HUDEP-2 (cell line): ENCODE data around the gene KLHL22.
"Not testable (repeated sequence)": the region's sequence is repeated elsewhere in the genome, so short reads cannot be mapped to it uniquely, and the experiment has no call there.

ENCODE experiments used
- DNase-seq, 76 experiments: peaks; one replicate each; lab custom pipeline; 2025; ENCODE audit not compliant: unreplicated experiment in 76 of 76; lab: John Stamatoyannopoulos, UW

The KLHL22 gene

DNA sequence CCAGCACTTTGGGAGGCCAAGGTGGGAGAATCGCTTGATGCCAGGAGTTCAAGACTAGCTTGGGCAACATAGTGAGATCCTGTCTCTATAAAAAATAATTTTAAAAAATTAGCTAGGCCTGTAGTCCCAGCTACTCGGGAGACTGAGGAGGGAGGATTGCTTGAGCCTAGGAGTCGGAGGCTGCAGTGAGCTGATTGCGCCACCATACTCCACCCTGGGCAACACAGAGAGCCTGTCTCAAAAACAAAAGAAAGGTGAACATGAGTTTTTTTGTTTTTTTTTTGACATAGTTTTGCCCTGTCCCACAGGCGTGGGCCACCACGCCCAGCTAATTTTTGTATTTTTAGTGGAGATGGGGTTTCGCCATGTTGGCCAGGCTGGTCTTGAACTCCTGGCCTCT lies 29.5 kb upstream of the KLHL22 start:
- DNase-seq, result no peak

DNA sequence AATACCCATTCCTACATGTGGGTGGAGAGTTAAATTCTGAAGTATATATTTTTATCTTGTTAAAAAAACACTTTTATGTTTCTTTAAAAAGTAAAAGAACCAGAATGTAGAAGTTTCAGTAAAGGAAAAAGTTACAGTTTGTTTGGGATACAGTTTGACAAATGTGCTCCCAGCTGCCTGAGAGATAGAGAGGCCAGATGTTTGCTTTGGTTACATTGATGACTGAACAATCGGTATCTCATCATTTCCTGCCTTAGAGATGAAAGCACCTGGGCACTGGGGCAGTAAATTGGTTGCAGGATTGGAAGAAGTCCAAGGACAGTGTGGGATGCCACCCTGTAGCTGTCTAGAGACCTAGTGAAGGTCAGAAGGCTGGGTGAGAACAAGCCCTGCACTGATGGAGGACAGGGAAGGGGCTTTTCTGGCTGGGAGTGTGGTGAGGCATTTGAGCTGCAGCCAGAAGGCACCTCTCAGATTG lies 28.4 kb upstream of the KLHL22 start:
- DNase-seq, result peak in 1 of 76 experiments; percentile 2

DNA sequence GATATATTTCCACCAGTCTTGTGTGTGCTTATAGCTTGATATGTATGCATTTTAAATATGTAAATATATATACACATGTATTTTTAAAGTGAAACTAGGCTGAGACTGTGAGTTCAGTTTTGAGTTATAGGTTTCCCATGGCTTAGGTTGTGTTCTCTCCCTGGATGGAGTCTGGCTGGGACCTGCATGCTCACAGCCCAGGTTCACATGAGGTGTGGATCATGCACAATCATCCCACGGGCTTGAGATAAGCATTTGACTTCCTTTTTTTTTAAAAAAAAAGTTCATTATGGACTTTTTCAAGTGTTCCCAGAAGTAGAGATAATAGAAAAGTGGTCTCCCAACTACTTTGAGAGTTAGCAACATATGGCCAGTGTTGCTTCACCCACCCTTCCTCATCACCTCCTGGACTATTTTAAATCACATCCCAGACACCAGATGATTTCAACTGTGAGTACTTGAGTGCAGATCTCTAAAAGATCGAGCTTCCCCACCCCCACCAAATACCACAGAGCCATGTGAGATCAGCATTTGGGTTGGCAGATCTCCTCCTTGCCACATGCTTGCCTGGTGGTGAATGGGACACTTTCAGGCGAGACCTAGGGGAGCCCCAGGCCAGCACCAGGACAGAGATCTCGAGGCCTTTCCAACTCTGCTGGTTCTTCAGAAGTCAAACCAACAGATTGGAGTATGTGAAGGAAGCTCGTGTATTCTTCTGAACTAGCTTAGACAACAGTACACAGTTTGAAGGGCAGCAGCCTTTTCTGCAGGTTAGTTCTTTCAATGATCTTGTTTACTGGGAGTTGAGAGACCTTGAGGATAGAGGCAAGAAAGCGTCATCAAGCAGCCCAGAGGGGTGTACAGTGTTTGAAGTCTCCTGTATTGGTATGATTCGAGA lies 27.7 kb upstream of the KLHL22 start:
- DNase-seq, result peak in 54 of 76 experiments; percentile 2 to 73 (median 39)

DNA sequence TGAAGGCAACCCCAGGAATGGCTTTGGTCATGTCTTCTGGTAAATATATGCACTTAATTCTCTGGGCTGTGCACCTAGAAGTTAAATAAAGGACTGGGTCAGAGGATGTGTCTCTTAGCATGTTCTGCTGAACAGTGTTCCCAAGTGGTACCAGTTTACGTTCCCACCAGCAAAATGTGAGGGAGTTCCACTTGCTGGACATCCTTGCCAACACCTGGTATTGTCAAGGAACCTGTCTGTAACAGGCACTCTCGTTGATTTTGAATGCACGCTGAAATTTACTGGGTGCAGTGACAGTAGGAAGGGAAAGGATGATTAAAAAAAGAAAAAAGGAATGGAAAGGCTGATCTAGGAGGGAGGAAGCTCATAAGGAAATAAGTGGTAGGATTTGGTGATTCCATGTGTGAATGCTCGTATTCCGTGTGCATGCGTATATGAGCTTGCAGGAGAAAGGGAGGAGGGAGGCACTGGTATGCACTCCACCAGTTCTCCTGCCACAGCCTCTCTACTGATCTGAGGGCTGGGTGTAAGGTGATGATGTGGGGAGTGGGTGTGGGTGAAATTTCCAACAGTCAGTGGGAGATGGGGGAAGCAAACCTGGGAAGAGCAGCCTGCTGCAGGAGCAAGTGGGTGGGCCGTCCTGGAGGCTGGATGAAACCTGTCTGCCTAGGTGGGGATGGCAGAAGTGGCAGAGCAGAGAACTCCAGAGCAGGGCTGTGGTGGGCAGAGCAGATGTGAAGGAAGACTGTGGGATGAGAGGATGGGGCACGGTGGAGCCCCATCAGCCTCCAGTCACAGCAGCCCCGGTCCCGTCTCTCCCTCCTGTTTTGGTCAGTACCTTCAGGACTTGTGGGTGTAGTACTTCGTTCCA lies 26.8 kb upstream of the KLHL22 start:
- no peak for DNase-seq

DNA sequence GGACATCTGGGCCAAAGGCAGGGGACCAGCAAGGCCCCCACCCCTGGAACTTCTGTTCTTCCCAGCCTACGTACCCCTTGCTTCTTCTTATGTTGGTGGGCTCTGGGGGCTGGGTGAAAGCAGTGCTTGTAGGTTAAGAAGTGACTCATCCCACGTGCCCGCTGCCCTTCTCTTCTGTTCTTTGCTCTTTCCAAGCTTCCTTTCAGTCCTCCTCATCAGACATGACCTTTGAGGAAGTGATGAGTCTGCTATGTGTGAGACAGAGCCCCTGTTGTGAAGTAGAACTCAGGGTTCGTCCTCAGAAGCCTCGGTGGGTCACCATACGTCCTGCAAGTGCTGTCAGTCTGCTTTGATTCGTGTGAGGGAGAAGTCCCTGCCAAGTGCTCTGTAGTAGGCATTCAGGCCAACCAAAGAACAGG lies 24.5 kb upstream of the KLHL22 start:
- DNase-seq, result no peak

DNA sequence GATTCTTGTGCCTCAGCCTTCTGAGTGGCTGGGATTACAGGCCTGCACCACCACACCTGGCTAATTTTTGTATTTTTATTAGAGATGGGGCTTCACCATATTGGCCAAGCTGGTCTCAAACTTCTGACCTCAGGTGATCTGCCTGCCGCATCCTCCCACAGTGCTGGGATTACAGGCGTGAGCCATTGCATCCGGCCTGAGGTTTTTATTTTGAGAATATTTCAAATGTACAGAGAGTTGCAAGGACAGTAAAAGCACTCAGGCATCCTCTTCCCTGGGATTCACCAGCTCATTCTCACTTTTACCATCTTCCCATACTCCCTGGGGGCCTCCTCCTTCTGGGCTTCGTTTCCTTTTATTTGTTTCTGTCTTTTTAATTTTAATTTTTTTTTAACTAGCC lies 24.0 kb upstream of the KLHL22 start:
- DNase-seq, result no peak

DNA sequence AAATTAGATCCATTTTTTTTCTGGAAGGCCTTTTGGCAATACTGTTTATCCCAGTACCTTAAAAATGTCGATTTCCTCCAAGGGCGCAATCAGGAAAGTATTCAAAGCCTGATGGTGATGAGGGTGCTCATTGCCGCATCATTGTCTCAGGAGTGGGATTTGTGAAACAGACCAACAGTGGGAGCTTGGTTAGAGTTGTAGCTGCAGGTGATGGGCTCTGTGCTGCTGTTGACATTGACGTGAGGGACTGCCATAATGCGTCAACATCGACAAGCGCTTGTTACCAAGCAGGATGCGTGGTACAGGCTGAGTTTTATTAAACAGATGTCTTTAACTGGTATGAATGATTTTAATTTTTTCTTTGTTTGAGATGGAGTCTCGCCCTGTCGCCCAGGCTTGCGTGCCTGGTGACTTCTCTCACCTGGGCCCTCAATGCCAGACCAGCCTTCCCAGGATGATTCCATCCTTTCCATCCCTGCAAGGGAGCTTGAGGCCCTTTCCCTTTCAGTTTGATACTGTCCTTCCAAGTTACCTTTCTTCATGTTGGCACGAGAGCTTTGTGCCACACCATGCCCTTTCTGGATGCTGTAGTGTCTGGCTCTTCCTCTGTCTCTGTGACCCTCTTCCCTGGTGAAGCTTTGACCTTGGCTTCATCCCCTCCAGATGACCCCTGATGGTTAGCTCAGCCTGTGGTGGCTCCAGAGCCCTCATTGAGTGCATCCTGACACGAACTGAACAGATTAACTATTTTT lies 22.4 kb upstream of the KLHL22 start:
- no peak for DNase-seq

DNA sequence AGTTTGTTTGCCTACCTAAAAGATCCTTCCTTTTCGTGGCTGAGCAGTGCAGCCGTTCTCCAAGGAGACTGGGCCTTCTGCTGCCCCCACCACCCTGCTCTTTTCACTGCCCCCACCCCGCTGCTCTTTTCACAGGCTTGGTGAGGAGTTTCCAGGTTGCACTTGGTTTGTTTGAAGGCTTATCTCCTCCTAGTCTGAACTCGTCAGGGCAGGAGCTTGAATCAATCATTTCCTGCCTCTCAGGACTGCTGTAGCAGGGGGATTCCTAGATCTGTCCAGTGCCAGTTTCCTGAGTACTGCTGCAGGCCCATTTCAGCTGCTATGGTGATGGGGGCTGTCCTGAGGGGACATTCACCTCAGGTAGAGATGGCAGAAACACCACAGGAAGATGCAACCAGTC lies 21.8 kb upstream of the KLHL22 start:
- DNase-seq, result no peak

DNA sequence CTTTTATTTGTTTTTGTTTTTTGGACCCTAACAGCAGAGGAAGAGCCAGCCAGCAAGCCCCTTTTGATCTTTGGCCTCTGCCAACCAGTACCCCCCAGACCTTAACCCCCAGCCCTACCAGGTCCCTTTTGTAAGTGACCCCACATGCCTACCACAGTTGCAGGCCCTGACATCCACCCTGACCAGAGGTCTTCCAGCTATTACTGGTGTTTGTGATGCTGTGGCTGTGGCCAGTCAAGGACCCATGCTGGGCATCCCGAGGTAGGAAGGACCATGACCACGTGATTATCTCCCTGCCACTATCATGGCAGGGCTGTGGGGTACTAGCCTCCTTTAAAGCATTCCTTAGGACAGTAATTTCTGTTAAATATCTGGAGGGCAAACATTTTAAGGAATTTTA lies 20.8 kb upstream of the KLHL22 start:
- no peak for DNase-seq

DNA sequence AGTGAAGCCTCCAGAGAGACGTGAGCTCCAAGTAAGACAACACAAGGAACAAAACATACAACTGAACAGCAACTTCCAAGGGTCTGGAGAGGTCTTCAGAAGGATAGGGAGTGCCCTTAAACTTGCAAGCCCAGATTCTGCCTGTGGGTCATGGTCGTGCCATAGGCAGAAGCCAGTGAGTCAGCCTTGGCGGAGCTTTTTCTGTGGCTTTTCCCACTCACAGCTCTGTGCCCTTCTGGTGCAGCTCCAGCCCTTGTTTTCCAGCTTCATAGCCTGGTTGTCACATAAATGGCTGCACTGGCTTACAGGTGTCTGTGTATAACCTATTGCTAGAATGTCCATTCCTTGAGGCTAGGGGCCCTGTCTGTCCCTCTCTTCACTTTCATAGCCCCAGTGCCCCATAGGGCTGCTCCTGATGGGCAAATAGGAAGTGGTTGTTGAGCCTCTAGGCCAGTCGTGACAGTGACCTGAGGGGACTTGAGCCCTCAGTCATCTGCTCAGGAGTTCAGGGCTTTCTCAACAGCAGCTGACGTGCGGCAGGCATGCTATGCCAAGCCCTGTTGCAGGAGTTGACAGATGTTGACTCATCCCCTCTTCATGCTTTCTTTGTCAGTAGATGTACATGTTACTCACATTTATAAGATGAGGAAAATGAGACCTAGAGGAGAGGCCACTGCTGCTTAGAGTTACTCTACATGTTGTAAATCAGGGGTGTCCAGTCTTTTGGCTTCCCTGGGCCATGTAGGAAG lies 19.2 kb upstream of the KLHL22 start:
- DNase-seq, result no peak

DNA sequence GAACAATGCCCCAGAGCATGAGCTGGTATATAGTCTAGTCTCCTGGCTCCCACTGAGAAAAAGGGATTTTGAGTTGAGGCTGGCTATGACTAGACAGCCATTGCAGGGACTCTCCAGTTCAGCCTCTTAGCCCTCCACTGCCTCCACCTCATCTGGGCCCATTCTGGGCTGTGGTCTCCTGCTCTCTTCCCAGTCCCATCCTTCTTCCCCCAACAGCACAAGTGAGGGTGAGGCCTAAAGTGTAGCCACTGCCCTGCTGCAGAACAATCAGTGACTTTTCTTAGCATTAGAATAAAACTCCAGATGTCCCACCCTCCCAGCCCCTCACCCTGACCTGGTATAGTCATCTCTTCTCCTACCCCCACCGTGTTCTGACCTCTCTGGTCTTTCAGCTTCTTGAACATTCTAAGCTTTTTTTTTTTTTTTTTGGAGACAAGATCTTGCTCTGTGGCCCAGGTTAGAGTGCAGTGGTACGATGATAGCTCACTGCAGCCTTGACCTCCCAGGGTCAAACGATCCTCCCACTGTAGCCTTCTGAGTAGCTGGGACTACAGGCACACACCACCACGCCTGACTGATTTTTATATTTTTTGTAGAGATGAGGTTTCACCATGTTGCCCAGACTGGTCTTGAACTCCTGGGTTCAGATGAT lies 16.1 kb upstream of the KLHL22 start:
- DNase-seq, result no peak

DNA sequence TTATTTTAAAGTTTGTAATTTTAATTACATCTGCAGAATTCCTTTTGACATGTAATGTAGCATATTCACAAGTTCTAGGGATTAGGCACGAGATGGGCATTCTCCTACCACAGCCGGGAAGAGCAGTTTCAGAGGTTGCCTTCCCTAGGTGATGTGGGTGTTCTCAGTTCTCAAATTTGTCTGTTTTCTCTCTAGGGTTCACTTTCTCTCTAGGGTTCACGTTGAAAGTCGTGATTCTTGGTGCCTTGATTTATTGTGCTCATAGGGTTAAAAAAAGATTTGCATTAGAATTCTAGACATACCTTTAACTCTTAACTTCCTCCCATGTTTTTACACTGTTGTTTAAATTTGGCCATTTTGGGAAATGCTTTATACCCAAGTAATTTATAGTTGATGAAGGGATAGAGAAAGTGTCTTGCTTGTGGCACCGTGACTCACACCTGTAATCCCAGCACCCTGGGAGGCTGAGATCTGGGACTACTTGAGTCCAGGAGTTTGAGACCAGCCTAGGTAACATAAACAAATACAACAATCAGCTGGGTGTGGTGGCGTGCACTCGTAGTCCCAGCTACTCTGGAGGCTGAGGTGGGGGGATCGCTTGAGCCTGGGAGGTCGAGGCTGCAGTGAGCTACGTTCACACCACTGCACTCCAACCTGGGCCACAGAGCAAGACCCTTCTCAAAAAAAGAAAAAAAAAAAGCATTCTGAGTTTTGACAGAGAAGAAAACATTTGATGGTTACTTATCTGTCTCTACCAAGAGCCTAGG lies 15.4 kb upstream of the KLHL22 start:
- no peak for DNase-seq

DNA sequence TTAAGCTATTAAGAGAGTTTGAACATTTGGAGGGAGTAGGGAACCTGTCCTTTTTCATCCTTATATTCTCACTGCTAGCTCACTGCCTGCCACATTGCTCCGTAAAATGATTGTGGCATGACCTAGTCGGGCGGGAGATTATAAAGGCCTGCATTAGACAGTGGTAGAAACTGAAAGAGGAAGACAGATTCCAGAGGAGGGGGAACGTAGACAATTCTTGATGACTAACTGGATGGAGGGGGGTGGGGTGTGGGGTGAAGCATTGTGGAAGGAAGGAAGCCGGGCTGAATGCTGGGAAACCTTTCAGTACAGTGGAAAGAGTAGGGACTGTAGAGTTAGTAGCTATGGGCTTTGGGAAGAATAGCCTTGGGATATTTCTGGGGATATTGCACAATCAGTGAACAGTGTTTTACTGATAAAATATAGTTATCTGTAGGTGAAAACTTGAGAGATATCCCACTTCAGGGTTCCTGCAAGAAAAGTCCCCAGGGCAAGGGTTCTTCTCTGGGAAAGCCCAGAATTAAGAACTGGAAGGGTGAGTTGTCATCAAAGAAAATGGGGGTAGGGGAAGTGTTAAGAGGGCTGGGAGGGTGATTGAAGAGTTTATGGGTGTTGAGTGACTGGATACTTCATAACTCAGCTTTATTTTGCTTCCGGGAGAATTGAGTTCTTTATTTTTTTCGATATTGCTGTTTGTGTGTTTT lies 13.9 kb upstream of the KLHL22 start:
- peak in 16 of 76 experiments; percentile 1 to 28 (median 10) for DNase-seq

DNA sequence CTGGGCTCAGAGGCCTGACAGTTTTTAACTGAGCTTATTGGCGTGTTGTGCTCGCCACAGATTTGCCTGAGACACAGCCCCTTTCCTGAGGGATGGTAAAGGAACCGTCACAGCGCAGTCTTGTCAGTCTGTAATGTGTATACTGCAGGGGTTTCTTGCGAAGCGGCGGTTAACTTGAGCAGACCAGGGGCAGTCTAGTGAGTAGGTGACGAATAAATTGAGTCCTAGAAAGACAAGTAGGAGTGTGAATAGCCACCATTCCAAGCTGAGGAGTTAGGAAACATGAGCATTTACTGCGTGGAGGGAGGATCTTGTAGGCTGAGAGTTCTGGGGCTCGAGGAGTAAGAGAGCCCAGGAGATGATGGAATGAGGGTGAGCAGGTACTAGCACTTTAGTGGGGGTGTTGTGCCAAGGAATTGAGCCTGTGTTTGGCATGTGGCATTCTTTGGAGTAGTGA lies 13.2 kb upstream of the KLHL22 start:
- DNase-seq, result no peak

DNA sequence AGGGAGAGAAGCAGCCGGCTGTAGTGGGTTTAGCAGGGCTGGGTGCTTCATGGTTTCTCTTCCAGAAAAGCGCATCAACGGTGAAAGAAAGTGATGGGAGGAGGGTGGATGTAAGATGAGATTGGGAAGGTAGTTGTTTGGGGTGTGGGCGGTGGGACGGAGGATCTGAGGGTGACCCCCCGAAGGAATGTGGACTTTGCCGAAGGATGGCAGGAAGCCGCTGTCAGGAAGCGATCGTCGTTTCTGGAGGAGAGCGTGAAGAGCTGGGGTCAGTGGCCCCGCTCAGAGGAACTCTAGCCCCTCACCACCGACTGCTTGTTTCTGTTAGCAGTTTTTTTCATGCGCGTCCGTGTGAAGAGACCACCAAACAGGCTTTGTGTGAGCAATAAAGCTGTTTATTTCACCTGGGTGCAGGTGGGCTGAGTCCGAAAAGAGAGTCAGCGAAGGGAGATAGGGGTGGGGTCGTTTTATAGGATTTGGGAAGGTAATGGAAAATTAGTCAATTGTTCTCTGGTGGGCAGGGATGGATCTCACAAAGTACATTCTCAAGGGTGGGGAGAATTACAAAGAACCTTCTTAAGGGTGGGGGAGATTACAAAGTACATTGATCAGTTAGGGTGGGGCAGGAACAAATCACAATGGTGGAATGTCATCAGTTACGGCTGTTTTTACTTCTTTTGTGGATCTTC lies 12.6 kb upstream of the KLHL22 start:
- not testable (repeated sequence) for DNase-seq

DNA sequence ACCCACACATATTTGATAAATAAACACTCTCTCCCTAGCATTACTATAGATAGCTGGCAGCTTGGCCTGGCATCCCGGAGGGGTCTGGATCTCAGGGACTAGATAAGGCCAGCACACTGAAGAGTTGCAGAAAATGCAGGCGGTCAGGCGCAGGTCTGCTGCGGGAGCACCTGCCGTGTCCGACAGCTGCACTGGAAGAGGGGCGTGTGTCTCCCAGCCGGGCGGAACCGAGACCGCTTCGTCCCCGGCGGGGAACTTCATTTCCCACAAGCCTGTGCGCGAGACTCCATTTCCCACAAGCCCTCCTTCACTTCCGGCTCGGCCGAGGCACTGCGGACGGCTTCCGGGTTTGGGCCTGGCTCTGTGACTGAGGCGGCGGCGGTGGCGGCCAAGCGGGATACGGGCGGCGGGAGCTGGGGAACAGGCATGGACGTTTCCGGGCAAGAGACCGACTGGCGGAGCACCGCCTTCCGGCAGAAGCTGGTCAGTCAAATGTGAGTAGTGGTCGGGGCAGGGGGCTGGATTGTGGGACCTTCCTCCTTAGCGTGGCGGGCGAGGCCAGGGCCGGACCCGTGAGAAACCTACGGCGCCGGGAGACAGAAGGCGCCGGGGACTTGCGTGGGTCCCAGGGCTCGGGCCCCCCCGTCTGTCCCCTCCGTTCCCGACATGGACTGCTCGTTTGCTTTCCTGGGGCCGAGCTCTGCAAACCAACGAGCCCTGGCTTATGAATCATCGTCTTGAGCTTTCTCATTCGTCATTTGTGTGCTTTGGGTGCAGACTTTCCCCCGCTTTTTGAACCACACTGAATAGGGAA lies 11.9 kb upstream of the KLHL22 start, which contains the start of gene MED15:
MED15 (plus strand) TSS at position 358 of the 814 bp plus-strand sequence; CDS start at position 427, 69 bp downstream.
- DNase-seq, result peak in 73 of 76 experiments; percentile 26 to 90 (median 79)
